GM12878 (cell line): ENCODE measurements around the gene SIGLEC6.

ENCODE experiments used
- EP300 ChIP-seq, 2 experiments: fragments of 150-350 bp in 1 of 2; IDR thresholded peaks; 2 replicates each; pipeline ENCODE4 v1.6.1; 2011 to 2012; ENCODE audit warnings: low read depth in 2 of 2, low read length in 2 of 2, borderline replicate concordance in 1 of 2, improper control_type of control experiment in 1 of 2, inconsistent platforms in 1 of 2; ENCODE audit not compliant: control insufficient read depth in 1 of 2
- MAX ChIP-seq: IDR thresholded peaks from 2 replicates; pipeline ENCODE4 v1.6.1; 2012; ENCODE audit warnings: low read depth, low read length, improper control_type of control experiment
- SUZ12 ChIP-seq: fragments of 200-600 bp; sonication (generic); IDR thresholded peaks from one replicate; pipeline ENCODE4 v1.6.1; 2018; ENCODE audit warnings: antibody characterized with exemption, mild to moderate bottlenecking; ENCODE audit not compliant: unreplicated experiment
- WRNIP1 ChIP-seq: IDR thresholded peaks from 2 replicates; pipeline ENCODE4 v1.6.1; 2011; ENCODE audit warnings: low read depth, low read length, improper control_type of control experiment, borderline replicate concordance

GRCh38 chr19:51548213-51548651, 16.8 kb upstream of the SIGLEC6 start:
- TF ChIP-seq SUZ12 (no peak), MAX (no peak), EP300 (IDR thresholded peaks at IDR 0.05; ENCODE audit: borderline replicate concordance in 1 of 2, control insufficient read depth in 1 of 2, low read depth in 2 of 2, low read length in 2 of 2) (no peak), WRNIP1 (no peak)
